GM04503 (cell line): Measurements from ENCODE around the gene RNU1-3.

Source experiments
- DNase-seq: peaks from one replicate; pipeline ENCODE4 v3.0.0-alpha.2; 2012; ENCODE audit warnings: low read depth

The RNU1-3 gene

GRCh38 chr1:16617778-16618580 lies 48.8 kb downstream of the RNU1-3 start:
- no peak for DNase-seq

GRCh38 chr1:16617114-16617631 lies 49.6 kb downstream of the RNU1-3 start:
- DNase-seq, result no peak
